NCI-H226 (cell line): ENCODE data around the gene PATJ.

Source experiments
- DNase-seq: peaks from one replicate; pipeline ENCODE4 v3.0.0-alpha.2; 2015

PATJ gene

GRCh38 chr1:62221171-62221570 is 478.9 kb downstream of the PATJ start:
- DNase-seq: no peak

GRCh38 chr1:62222321-62222720 is 480.0 kb downstream of the PATJ start:
- DNase-seq: no peak

GRCh38 chr1:62224182-62224581 is 481.9 kb downstream of the PATJ start:
- no peak for DNase-seq

GRCh38 chr1:62227496-62227895 is 485.2 kb downstream of the PATJ start:
- no peak for DNase-seq
